ENCODE results near the gene CCDC194.

The CCDC194 gene

DNA sequence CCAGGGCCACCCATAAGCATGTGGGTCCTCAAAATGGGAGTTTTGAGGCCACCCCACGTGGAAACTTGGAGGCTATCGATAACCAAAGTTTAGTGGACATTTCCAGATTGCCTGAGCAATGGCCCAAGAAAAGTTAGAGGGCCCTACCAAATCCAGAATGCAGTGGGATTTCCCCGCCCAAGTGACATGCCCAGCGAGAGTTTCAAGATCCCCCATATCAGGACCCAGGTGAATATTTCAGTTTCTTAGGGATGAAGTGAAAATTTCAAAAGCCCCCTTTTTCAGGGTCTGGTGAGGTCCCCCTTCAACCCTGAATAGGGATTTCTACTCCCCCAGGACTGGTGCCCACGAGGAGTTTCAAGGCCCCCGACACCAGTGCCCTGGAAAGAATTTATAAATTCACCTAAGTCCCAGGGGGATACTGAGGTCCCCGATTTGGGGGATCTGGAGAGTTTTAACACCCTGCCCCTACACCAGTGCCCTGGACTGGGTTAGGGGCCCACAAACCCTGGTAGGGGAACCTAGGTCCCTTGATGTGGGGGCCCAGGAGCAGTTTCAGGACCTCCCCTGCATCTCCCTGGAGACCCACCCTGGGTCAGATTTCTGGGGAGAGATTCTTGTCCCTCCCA is 10.7 kb upstream of the CCDC194 start:
- TF ChIP-seq, protein P1, sequence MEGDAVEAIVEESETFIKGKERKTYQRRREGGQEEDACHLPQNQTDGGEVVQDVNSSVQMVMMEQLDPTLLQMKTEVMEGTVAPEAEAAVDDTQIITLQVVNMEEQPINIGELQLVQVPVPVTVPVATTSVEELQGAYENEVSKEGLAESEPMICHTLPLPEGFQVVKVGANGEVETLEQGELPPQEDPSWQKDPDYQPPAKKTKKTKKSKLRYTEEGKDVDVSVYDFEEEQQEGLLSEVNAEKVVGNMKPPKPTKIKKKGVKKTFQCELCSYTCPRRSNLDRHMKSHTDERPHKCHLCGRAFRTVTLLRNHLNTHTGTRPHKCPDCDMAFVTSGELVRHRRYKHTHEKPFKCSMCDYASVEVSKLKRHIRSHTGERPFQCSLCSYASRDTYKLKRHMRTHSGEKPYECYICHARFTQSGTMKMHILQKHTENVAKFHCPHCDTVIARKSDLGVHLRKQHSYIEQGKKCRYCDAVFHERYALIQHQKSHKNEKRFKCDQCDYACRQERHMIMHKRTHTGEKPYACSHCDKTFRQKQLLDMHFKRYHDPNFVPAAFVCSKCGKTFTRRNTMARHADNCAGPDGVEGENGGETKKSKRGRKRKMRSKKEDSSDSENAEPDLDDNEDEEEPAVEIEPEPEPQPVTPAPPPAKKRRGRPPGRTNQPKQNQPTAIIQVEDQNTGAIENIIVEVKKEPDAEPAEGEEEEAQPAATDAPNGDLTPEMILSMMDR (conservative IDR thresholded peaks at IDR 0.05), result no peak
- H3K27ac ChIP-seq, result no peak overlapping the region

GRCh38 chr19:17404015-17404414 is 10.0 kb upstream of the CCDC194 start:
- no peak overlapping the region for H3K27ac ChIP-seq
- TF ChIP-seq, protein P1 (conservative IDR thresholded peaks at IDR 0.05), result no peak

DNA sequence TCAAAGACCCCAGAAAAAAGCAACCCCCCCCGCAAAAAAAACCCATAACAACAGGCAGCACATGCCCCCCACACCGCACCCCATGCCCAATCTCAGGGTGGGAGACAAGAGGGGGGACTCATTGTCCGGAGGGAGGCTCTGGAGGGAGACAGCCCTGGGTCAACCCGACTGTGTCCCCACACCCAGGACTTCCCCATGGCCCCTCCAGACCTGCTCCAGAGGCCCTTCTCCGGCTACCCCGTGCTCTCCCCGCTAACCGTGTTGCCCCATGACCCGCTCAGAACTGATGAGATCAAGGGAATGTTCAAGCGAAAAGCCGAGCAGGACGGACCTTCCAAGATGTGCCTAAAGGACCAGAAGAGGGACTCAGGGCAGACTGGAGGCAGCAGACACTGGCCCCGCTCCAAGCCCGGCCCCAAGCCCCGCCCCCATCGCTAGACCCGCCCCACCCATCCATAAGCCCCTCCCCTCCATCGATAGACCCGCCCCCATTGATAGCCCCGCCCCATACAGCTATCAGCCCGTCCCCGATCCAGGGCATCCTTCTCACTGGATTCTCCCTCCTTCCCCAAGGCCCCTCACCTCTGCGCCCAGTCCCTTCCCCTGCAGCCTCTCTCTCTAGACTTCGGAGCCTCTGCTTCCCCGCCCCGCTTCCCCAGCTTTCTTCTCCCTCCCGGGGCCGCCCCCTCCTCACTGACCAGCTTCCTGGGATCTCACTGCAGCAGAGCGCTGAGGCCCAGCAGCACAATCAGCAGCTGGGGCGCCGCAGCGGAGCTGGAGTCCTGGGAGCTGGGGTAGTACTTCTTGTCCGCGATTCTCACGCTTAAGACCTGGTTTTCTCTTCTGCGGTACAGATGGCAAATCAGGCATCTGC is 9.2 kb upstream of the CCDC194 start:
- TF ChIP-seq, protein P1 (conservative IDR thresholded peaks at IDR 0.05), result no peak
- no peak overlapping the region for H3K27ac ChIP-seq

- no peak overlapping the region for H3K27ac ChIP-seq
- TF ChIP-seq, protein P1 (conservative IDR thresholded peaks at IDR 0.05), result no peak
Observed at GRCh38 chr19:17401628-17402027, 7.6 kb upstream of the CCDC194 start.

DNA sequence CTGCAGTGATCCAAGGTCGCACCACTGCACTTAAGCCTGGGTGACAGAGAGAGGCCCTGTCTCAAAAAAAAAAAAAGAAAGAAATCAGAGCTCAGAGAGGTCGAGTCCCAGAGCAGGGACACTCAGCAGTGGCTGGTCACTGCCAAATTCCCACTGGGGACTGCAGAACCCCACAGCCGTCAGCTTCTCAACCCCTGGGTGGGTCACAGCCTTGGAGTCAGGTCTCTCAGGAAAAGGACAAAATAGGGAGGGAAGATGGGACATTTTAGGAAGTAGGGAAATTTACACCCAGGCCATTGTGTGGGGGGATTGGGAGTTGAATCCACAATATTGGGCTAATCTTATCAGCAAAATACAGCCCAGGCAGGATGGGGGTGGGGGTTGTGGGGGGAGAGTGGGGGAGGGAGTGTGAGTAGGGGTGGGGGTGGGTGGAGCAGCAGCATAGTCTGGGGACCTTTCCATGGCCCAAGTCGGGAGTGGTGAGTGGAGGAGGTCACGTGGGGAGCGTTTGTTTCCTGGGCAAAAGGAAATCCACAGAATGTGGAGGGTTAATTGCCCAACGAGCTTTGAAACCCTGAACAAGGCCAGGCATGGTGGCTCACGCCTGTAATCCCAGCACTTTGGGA is 5.0 kb upstream of the CCDC194 start:
- H3K27ac ChIP-seq, result no peak overlapping the region
- TF ChIP-seq, protein P1 (conservative IDR thresholded peaks at IDR 0.05), result no peak

DNA sequence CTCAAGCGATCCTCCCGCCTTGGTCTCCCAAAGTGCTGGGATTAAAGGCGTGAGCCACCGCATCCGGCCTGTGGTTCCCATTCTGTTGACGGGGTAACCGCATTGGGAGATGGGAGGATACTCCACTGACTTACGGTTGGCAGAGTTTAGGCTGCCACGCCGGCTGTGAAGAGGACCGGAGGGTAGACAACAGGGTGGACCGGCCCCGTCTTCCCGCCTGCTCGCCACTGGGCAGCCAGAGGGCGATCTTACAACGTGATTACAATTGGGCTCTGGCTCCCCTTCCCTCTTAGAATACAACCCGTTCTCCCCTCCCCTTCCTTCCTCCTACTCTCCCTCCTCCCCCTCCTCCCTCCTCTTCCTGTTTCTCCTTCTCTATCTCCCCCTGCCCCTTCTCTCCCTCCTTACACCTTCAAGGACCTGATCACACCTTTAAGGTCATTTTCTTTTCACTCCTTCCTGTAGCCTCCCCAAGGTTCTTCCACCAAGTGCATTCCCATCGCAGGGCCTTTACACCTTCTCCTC is 957 bp upstream of the CCDC194 start:
- TF ChIP-seq, protein P1 (conservative IDR thresholded peaks at IDR 0.05), result peak; percentile 71
- no peak overlapping the region for H3K27ac ChIP-seq

- H3K27ac ChIP-seq, result no peak overlapping the region
- TF ChIP-seq, protein P1 (conservative IDR thresholded peaks at IDR 0.05), result no peak
Observed at GRCh38 chr19:17393002-17393401, 994 bp downstream of the CCDC194 start.

All from VCaP (cell line).